Endometrial microvascular endothelial cells (primary cell): ENCODE data around the gene CELF5. TPM values are rescaled to one million over a fixed set of nuclear protein-coding genes. Genes with fewer than 3 reads are reported as not detected.

Experiments
- total RNA-seq: library from RNA; depleted of rRNA; stranded (reverse); fragments of >200 nt; gene quantifications from one replicate; pipeline ENCODE4 v1.2.3, GENCODE V29; 2015; ENCODE audit errors: inconsistent ontology term

The CELF5 gene
- total RNA-seq, 1 donor from 2014 or later = not detected

Other genes starting within 250 kb of the CELF5 start
- 0.09 TPM for gene TLE6, start 247.1 kb upstream of the CELF5 start, total RNA-seq
- 11.3 TPM for gene TLE2, start 195.4 kb upstream of the CELF5 start, total RNA-seq
- gene TLE5, start 162.2 kb upstream of the CELF5 start, total RNA-seq = 246 TPM
- gene GNA11, start 130.3 kb upstream of the CELF5 start, total RNA-seq = 88.8 TPM
- not detected for gene GNA15, start 88.6 kb upstream of the CELF5 start, total RNA-seq
- gene S1PR4, start 45.9 kb upstream of the CELF5 start, total RNA-seq = 0.46 TPM
- gene NCLN, start 38.7 kb upstream of the CELF5 start, total RNA-seq = 125 TPM
- 47.2 TPM for gene NFIC, start 141.9 kb downstream of the CELF5 start, total RNA-seq